DMS153 treated with DMSO at 0.1 percent for 48 hours (cell line): ENCODE measurements around the gene ZBED4.

ENCODE experiments used
- DNase-seq: peaks from one replicate; lab custom pipeline; 2025; ENCODE audit not compliant: unreplicated experiment; lab: John Stamatoyannopoulos, UW

Gene ZBED4

GRCh38 chr22:49897015-49897684 is 43.5 kb downstream of the ZBED4 start:
- DNase-seq = no peak

- DNase-seq = no peak
These were observed 45.9 kb downstream of the ZBED4 start for GRCh38 chr22:49899530-49899929.

- DNase-seq = no peak
These were observed 47.0 kb downstream of the ZBED4 start for GRCh38 chr22:49900441-49901230.

GRCh38 chr22:49901457-49901856 is 47.8 kb downstream of the ZBED4 start:
- no peak for DNase-seq

- peak; percentile 11 for DNase-seq
These were observed 49.8 kb downstream of the ZBED4 start for GRCh38 chr22:49903322-49904039.

GRCh38 chr22:49904040-49904369 is 50.4 kb downstream of the ZBED4 start:
- no peak for DNase-seq

GRCh38 chr22:49905465-49905864 is 51.8 kb downstream of the ZBED4 start:
- DNase-seq = no peak

- DNase-seq = no peak
These were observed 52.6 kb downstream of the ZBED4 start for GRCh38 chr22:49906071-49906798.

GRCh38 chr22:49906799-49907290 is 53.2 kb downstream of the ZBED4 start:
- DNase-seq = no peak

- DNase-seq = no peak
These were observed 54.2 kb downstream of the ZBED4 start for GRCh38 chr22:49907807-49908206.

- no peak for DNase-seq
These were observed 56.0 kb downstream of the ZBED4 start for GRCh38 chr22:49909476-49910205.

GRCh38 chr22:49910229-49911155 is 56.8 kb downstream of the ZBED4 start:
- DNase-seq = no peak

- DNase-seq = no peak
These were observed 58.4 kb downstream of the ZBED4 start for GRCh38 chr22:49911881-49912625.

- DNase-seq = no peak
These were observed 59.4 kb downstream of the ZBED4 start for GRCh38 chr22:49913026-49913425.

GRCh38 chr22:49913446-49913845 is 59.8 kb downstream of the ZBED4 start:
- DNase-seq = no peak

GRCh38 chr22:49914256-49914655 is 60.6 kb downstream of the ZBED4 start:
- no peak for DNase-seq

- DNase-seq = no peak
These were observed 62.0 kb downstream of the ZBED4 start for GRCh38 chr22:49915610-49916009.

GRCh38 chr22:49916831-49917230 is 63.2 kb downstream of the ZBED4 start:
- no peak for DNase-seq
